Activated CD4-positive, CD25-positive, alpha-beta regulatory T cell treated with anti-CD3 and anti-CD28 coated beads, Interleukin-2, amount 50 U/mL, for 24 hours (primary cell): ENCODE results near the gene RUBCNL.
"Not testable (repeated sequence)": the region's sequence is repeated elsewhere in the genome, so short reads cannot be mapped to it uniquely, and the experiment has no call there.

ENCODE experiments used
- ATAC-seq, 2 donors: fragments of 150-1000 bp; cut with Tn5 transposase; one replicate each; pipeline ENCODE4 v1.10.0; 2021; ENCODE audit warnings: mild to moderate bottlenecking in 1 of 2, moderate library complexity in 1 of 2

The RUBCNL gene

GRCh38 chr13:46372938-46373337 lies 14.1 kb downstream of the RUBCNL start:
- ATAC-seq, result not testable (repeated sequence)

- no peak for ATAC-seq
Observed at GRCh38 chr13:46372071-46372470, 15.0 kb downstream of the RUBCNL start.

GRCh38 chr13:46369506-46370277 lies 17.4 kb downstream of the RUBCNL start:
- ATAC-seq, result no peak

GRCh38 chr13:46367617-46368327 lies 19.3 kb downstream of the RUBCNL start:
- ATAC-seq, result no peak

- no peak for ATAC-seq
Observed at GRCh38 chr13:46361276-46361934, 25.6 kb downstream of the RUBCNL start.

GRCh38 chr13:46360604-46361003 lies 26.4 kb downstream of the RUBCNL start:
- ATAC-seq, result no peak

- no peak for ATAC-seq
Observed at GRCh38 chr13:46359714-46360113, 27.3 kb downstream of the RUBCNL start.

- ATAC-seq, result no peak
Observed at GRCh38 chr13:46355901-46356590, 31.0 kb downstream of the RUBCNL start.

GRCh38 chr13:46355088-46355468 lies 32.0 kb downstream of the RUBCNL start:
- no peak for ATAC-seq

- peak; percentile 79 to 80 for ATAC-seq
Observed at GRCh38 chr13:46354156-46355087, 32.6 kb downstream of the RUBCNL start.

- ATAC-seq, result no peak
Observed at GRCh38 chr13:46352805-46353204, 34.2 kb downstream of the RUBCNL start.

GRCh38 chr13:46350003-46350402 lies 37.0 kb downstream of the RUBCNL start:
- no peak for ATAC-seq

- ATAC-seq, result no peak
Observed at GRCh38 chr13:46348961-46349360, 38.1 kb downstream of the RUBCNL start.

- no peak for ATAC-seq
Observed at GRCh38 chr13:46347277-46347676, 39.8 kb downstream of the RUBCNL start.

- no peak for ATAC-seq
Observed at GRCh38 chr13:46345866-46346265, 41.2 kb downstream of the RUBCNL start.

- ATAC-seq, result no peak
Observed at GRCh38 chr13:46345398-46345797, 41.7 kb downstream of the RUBCNL start.

GRCh38 chr13:46343279-46343994 lies 43.6 kb downstream of the RUBCNL start:
- ATAC-seq, result no peak

GRCh38 chr13:46342538-46342937 lies 44.5 kb downstream of the RUBCNL start:
- ATAC-seq, result no peak

- ATAC-seq, result peak; percentile 92 to 93
Observed at GRCh38 chr13:46341112-46341711, 45.8 kb downstream of the RUBCNL start.

GRCh38 chr13:46340631-46341111 lies 46.4 kb downstream of the RUBCNL start:
- ATAC-seq, result peak in 1 of 2 donors; percentile 5

GRCh38 chr13:46340011-46340410 lies 47.0 kb downstream of the RUBCNL start:
- ATAC-seq, result peak in 1 of 2 donors; percentile 11
